BLaER1 treated with 17β-estradiol and CSF1 and Interleukin-3, amounts not matched to agents 10 nM and 100 nM (cell line): ENCODE measurements around the gene DDIAS.

Source experiments
- H3K27ac ChIP-seq, 11 experiments: shearing (Covaris generic); formaldehyde crosslinking; 2 replicates each; pipeline ENCODE4 v1.8.1; 2022
- H3K27me3 ChIP-seq, 11 experiments: shearing (Covaris generic); formaldehyde crosslinking; 2 replicates each; pipeline ENCODE4 v1.8.1; 2022
- H3K36me3 ChIP-seq, 11 experiments: shearing (Covaris generic); formaldehyde crosslinking; 2 replicates each; pipeline ENCODE4 v1.8.1; 2022
- H3K4me1 ChIP-seq, 10 experiments: shearing (Covaris generic); formaldehyde crosslinking; 2 replicates each; pipeline ENCODE4 v1.8.1; 2022
- H3K4me2 ChIP-seq, 11 experiments: shearing (Covaris generic); formaldehyde crosslinking; 2 replicates each; pipeline ENCODE4 v1.8.1; 2022
- H3K4me3 ChIP-seq, 10 experiments: shearing (Covaris generic); formaldehyde crosslinking; 2 replicates each; pipeline ENCODE4 v1.8.1; 2022
- H3K9ac ChIP-seq, 11 experiments: shearing (Covaris generic); formaldehyde crosslinking; 2 replicates each; pipeline ENCODE4 v1.8.1; 2022
- H3K9me3 ChIP-seq, 11 experiments: shearing (Covaris generic); formaldehyde crosslinking; replicated peaks in 1 of 11; 2 replicates each; pipeline ENCODE4 v1.8.1; 2022
- H4K20me1 ChIP-seq, 11 experiments: shearing (Covaris generic); formaldehyde crosslinking; 2 replicates each; pipeline ENCODE4 v1.8.1; 2022
- Cebpa-rat ChIP-seq, 11 experiments: shearing (Covaris generic); IDR thresholded peaks; 2 replicates each; pipeline ENCODE4 v1.8.1; 2022

Gene DDIAS

DNA sequence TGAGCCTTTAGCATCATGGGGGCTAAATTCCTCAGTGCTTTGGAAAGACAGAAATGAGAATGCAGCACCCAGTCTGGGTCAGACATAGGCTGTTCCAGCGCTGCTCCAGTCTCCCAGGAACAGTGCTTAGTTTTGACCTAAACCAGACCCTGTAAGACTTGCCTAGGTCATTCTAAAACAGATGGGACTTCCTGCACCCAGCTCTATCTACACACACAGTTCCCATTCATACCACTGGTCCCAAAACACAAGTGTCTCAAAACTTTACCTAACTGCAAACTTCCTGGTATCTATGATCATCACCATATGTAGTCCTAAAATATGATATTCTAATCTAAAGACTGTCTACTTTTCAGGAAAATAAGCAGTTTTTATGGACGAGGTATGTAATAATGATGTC is 39.2 kb upstream of the DDIAS start:
- Histone ChIP-seq H3K27me3 (no peaks in the 10 kb centered on the region), H3K9ac (no peak overlapping the region), H3K4me3 (no peak overlapping the region), H3K27ac (no peak overlapping the region), H3K9me3 (no peaks in the 10 kb centered on the region), H4K20me1 (no peaks in the 10 kb centered on the region), H3K4me2 (no peak overlapping the region), H3K4me1 (no peaks in the 10 kb centered on the region), H3K36me3 (0 out of 22 replicates have a peak, but pooled peaks cover 0 to 4% (median 0%) of the 10 kb centered on the region in 11 experiments)
- no peak for TF ChIP-seq Cebpa-rat (IDR thresholded peaks at IDR 0.05)

DNA sequence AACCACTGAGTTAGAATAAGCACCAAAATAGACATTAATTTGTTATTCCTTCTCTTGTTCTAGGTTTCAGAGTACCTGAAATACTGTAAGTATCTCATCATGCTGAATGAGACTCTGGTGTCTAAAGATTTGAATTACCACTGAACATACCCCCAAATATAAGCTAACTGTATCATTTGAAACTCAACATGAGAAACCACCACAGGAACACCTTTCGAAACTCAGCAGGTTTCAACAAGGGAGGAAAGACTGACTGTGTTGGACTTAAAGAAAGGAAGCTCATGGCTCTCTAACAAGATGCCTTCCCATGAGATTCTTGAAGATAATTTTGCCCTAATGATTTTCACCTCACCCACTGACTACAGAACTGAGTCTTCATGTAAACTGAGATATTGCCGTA is 38.3 kb upstream of the DDIAS start:
- no peaks in the 10 kb centered on the region for H3K36me3 ChIP-seq
- no peaks in the 10 kb centered on the region for H4K20me1 ChIP-seq
- no peaks in the 10 kb centered on the region for H3K4me1 ChIP-seq
- H3K9ac ChIP-seq, result no peak overlapping the region
- TF ChIP-seq Cebpa-rat (IDR thresholded peaks at IDR 0.05), result no peak
- H3K4me2 ChIP-seq, result no peak overlapping the region
- no peak overlapping the region for H3K4me3 ChIP-seq
- no peak overlapping the region for H3K27ac ChIP-seq
- H3K9me3 ChIP-seq, result no peaks in the 10 kb centered on the region
- no peaks in the 10 kb centered on the region for H3K27me3 ChIP-seq

DNA sequence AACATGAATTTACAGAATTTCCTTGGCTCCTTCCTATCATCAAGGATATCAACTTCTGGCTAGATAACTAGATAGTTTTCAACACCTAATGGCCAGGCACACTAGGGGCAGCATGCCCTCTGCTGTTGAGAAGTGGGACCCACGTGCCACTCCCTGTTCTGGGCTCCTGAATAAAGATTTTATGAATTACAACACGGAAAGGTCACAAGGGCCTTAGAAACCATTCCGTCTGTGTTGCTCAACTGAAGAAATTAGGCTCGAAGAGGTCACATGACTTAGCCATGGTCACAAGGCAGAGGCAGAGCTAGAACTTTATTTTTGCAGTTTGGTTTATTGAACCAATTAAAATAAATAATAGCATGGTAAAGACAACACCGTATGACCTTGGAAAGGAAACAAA is 37.3 kb upstream of the DDIAS start:
- Histone ChIP-seq H3K4me1 (peaks cover 0 to 4% (median 0%) of the 10 kb centered on the region in 10 experiments; a peak in 2 of 20 replicates), H3K27ac (no peak overlapping the region), H3K36me3 (no peaks in the 10 kb centered on the region), H3K4me2 (no peak overlapping the region), H3K9me3 (no peaks in the 10 kb centered on the region), H4K20me1 (no peaks in the 10 kb centered on the region), H3K27me3 (no peaks in the 10 kb centered on the region), H3K4me3 (no peak overlapping the region), H3K9ac (no peak overlapping the region; a peak in 2 of 22 replicates)
- TF ChIP-seq Cebpa-rat (IDR thresholded peaks at IDR 0.05), result no peak

DNA sequence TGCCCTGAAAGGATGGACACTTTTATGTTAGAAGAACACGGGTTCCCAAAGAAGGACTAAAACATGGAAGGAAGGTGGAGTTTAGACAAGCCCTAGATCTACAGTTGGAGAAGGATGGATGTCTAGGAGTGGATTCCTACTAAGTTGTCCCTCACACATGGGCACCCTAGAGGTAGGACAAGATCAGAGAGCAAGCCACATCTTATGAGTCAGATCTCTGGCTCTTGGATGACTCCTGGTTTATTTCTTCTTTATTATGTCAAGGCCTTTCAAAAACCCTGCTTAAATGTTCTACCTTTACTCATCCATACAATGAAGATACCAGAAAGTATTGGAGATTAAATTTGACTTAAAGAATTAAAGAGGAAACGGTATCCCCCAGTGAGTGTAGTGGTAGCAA is 35.7 kb upstream of the DDIAS start:
- H4K20me1 ChIP-seq, result no peaks in the 10 kb centered on the region
- peaks cover 0 to 14% (median 0%) of the 10 kb centered on the region in 10 experiments; a peak in 4 of 20 replicates for H3K4me1 ChIP-seq
- H3K36me3 ChIP-seq, result no peaks in the 10 kb centered on the region
- no peak overlapping the region for H3K4me2 ChIP-seq
- no peaks in the 10 kb centered on the region for H3K9me3 ChIP-seq
- H3K4me3 ChIP-seq, result no peak overlapping the region
- TF ChIP-seq Cebpa-rat (IDR thresholded peaks at IDR 0.05), result no peak
- H3K27me3 ChIP-seq, result no peaks in the 10 kb centered on the region
- peak overlapping the region in 1 of 11 experiments; percentile 23; a peak in 1 of 22 replicates for H3K9ac ChIP-seq
- H3K27ac ChIP-seq, result no peak overlapping the region

DNA sequence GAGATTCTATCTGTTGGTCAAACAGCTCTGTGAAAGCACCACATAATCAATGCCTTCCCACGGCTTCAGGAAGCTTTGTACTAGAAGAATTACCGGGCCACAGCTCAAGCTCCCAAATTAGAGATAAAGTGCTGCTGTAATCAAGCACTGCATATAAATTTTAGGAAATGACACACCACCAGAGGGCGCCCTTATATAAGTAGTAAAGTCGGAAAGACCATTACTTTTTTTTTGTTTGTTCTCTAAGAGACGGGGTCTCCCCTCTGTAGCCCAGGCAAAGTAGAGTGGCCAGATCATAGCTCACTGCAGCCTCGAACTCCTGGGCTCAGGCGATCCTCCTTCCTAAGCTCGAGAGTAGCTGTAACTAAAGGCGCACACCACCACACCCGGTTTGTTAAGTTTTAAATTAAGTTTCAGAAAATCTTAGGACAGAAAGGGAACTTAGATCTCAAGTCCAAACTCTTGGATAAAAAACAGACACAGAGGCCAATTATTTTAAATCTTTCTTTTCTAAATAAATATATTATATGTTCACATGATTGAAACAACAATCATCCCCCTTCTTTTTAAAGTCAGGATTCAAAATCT is 33.9 kb upstream of the DDIAS start:
- Histone ChIP-seq H3K4me3 (peak overlapping the region in 3 of 10 experiments; percentile 9 to 38 (median 33); a peak in 2 of 20 replicates), H3K36me3 (no peaks in the 10 kb centered on the region), H3K4me1 (peaks cover 0 to 14% (median 0%) of the 10 kb centered on the region in 10 experiments; a peak in 4 of 20 replicates), H3K27ac (no peak overlapping the region), H4K20me1 (no peaks in the 10 kb centered on the region), H3K27me3 (no peaks in the 10 kb centered on the region), H3K9me3 (no peaks in the 10 kb centered on the region), H3K9ac (peak overlapping the region in 3 of 11 experiments; percentile 43 to 62 (median 51); a peak in 6 of 22 replicates), H3K4me2 (peak overlapping the region in 4 of 11 experiments; percentile 23 to 69 (median 62); a peak in 7 of 22 replicates)
- TF ChIP-seq Cebpa-rat (IDR thresholded peaks at IDR 0.05), result no peak

DNA sequence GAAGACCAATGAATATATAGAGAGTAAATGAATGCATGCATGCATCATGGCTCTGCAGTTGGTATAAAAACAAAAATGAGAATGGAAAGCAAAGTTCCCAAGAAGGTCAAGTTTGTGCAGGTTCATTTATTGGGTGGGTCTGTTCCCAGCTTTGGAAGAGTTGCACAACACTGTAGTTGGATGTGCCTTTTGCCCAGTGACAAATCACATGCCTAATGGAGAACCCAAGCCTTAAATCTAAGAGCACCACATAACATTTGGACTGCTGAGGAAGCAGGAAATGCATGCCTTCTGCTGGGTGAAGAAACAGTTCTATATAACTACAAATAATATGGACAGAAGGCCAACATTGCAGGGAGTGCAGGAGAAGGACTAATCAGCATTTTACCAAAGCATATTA is 31.9 kb upstream of the DDIAS start:
- H3K4me1 ChIP-seq, result peaks cover 0 to 14% (median 2%) of the 10 kb centered on the region in 10 experiments; a peak in 7 of 20 replicates
- H3K9me3 ChIP-seq, result no peaks in the 10 kb centered on the region
- H3K9ac ChIP-seq, result no peak overlapping the region
- no peaks in the 10 kb centered on the region for H3K36me3 ChIP-seq
- peak overlapping the region in 2 of 11 experiments; percentile 12 to 58; a peak in 2 of 22 replicates for H3K4me2 ChIP-seq
- H3K27ac ChIP-seq, result no peak overlapping the region
- H3K27me3 ChIP-seq, result no peaks in the 10 kb centered on the region
- no peak overlapping the region for H3K4me3 ChIP-seq
- H4K20me1 ChIP-seq, result no peaks in the 10 kb centered on the region
- TF ChIP-seq Cebpa-rat (IDR thresholded peaks at IDR 0.05), result no peak

DNA sequence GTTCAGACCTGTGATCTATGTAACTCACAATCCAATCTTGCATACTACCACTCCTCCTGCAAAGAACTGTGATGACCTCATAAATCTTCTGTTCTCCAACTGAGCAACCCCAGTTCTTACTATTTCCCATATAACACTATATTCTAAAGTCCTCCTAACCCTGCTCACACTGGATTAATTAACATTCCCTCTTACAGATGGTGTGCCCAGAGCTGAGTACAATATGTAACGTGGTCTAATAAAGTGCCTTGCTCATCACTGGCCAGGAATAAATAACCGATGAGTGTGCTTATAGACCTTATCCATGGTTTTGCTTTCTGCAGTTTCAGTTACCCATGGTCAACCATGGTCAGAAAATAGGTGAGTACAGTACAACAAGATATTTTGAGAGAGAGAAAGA is 29.9 kb upstream of the DDIAS start:
- Histone ChIP-seq H3K27ac (no peak overlapping the region), H3K9me3 (peaks cover 0 to 10% (median 4%) of the 10 kb centered on the region in 11 experiments; a peak in 16 of 22 replicates), H3K4me1 (peaks cover 0 to 14% (median 2%) of the 10 kb centered on the region in 10 experiments; a peak in 7 of 20 replicates), H4K20me1 (no peaks in the 10 kb centered on the region), H3K27me3 (no peaks in the 10 kb centered on the region), H3K4me2 (no peak overlapping the region), H3K4me3 (no peak overlapping the region), H3K36me3 (0 out of 22 replicates have a peak, but pooled peaks cover 0 to 3% (median 0%) of the 10 kb centered on the region in 11 experiments), H3K9ac (no peak overlapping the region)
- no peak for TF ChIP-seq Cebpa-rat (IDR thresholded peaks at IDR 0.05)

DNA sequence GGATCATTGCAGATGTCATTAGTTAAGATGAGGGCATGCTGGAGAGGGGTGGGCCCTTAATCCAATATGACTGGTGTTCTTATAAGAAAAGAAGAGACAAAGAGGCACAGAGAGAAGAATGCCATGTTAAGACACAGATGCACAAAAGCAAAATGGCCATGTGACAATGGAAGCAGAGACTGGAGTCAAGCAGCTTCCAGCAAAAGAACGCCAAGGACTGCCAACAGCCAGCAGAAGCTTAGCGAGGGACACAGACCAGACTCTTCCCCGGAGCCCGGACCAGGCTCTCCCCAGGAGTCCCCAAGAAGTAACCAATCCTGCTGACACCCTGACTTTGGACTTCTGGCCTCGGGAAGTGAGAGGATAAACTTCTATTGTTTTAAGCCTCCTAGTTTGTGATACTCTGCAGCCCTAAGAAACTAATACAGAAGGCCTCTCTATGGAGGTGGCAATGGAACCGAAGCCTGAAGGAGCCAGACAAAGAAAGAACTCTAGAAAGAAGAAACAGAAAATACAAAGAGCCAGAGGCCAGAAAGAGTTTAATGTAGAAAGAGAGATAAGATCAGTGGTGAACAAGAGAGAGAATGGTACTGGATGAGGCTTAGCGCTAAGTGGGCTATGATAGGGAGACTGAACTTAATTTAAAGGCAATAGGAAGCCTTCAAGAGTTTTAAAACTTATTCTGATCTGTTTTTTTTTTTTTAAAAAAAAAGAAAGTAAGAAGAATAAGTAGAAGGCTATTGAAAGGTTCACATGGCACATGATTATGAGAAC is 29.0 kb upstream of the DDIAS start:
- TF ChIP-seq Cebpa-rat (IDR thresholded peaks at IDR 0.05), result no peak
- Histone ChIP-seq H3K4me3 (no peak overlapping the region), H3K9me3 (peaks cover 5 to 19% (median 13%) of the 10 kb centered on the region in 11 experiments), H3K4me1 (peaks cover 0 to 14% (median 2%) of the 10 kb centered on the region in 10 experiments; a peak in 7 of 20 replicates), H3K27ac (no peak overlapping the region), H3K36me3 (peaks cover 0 to 5% (median 0%) of the 10 kb centered on the region in 11 experiments; a peak in 1 of 22 replicates), H3K27me3 (no peaks in the 10 kb centered on the region), H3K9ac (no peak overlapping the region), H3K4me2 (no peak overlapping the region), H4K20me1 (no peaks in the 10 kb centered on the region)

DNA sequence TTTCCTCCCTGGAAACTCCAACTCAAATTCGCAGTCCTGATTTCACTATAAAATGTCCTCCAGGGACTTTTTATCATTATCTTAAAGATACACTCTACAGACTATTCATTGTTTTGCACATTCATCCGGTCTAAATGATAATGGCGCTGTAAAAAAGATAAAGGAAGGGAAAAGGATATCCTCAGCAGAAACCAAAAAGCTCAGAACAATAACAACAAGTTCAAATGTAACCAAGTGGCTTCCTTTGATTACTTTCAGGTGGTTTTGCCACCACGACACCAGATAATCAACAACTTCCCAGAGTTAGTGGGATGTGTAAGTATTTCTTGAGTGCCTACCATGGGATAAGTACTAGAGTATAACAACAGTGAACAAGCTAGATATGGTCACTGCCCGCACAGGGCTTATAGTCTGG is 27.6 kb upstream of the DDIAS start:
- Histone ChIP-seq H3K4me1 (peaks cover 0 to 13% (median 2%) of the 10 kb centered on the region in 10 experiments; a peak in 7 of 20 replicates), H3K27ac (no peak overlapping the region), H3K36me3 (peaks cover 0 to 5% (median 0%) of the 10 kb centered on the region in 11 experiments; a peak in 2 of 22 replicates), H3K9me3 (peaks cover 15 to 31% (median 24%) of the 10 kb centered on the region in 11 experiments), H3K9ac (no peak overlapping the region), H3K27me3 (no peaks in the 10 kb centered on the region), H3K4me2 (peak overlapping the region in 4 of 11 experiments; percentile 0 to 22 (median 14); a peak in 3 of 22 replicates), H4K20me1 (no peaks in the 10 kb centered on the region), H3K4me3 (no peak overlapping the region)
- no peak for TF ChIP-seq Cebpa-rat (IDR thresholded peaks at IDR 0.05)
